Measurements from ENCODE around the gene TRIM49B. TPM values are rescaled to one million over a fixed set of nuclear protein-coding genes. Genes with fewer than 3 reads are reported as not detected.
"Not testable (repeated sequence)": the region's sequence is repeated elsewhere in the genome, so short reads cannot be mapped to it uniquely, and the experiment has no call there.

Gene TRIM49B, protein sequence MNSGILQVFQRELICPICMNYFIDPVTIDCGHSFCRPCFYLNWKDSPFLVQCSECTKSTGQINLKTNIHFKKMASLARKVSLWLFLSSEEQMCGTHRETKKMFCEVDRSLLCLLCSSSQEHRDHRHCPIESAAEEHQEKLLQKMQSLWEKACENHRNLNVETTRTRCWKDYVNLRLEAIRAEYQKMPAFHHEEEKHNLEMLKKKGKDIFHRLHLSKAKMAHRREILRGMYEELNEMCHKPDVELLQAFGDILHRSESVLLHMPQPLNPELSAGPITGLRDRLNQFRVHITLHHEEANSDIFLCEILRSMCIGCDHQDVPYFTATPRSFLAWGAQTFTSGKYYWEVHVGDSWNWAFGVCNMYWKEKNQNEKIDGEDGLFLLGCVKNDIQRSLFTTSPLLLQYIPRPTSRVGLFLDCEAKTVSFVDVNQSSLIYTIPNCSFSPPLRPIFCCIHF
- 0.04 TPM in 1 of 2 replicates, not detected in the other for polyA plus RNA-seq (2011; rRNA removed)
- polyA plus RNA-seq (2012; cell fraction: cytosol; rRNA removed), result not detected in 2 replicates
- polyA plus RNA-seq (2012; cell fraction: nucleus; rRNA removed), result not detected in 2 replicates
- not detected in 3 replicates for polyA plus RNA-seq (2017; fragmentation: RNase III; extraction: RNeasy Plus Mini Kit Qiagen cat#74134 plus additional on column Dnase treatment)
- polyA minus RNA-seq (2011; rRNA and poly(A)+ RNA removed), result not detected in 2 replicates

DNA sequence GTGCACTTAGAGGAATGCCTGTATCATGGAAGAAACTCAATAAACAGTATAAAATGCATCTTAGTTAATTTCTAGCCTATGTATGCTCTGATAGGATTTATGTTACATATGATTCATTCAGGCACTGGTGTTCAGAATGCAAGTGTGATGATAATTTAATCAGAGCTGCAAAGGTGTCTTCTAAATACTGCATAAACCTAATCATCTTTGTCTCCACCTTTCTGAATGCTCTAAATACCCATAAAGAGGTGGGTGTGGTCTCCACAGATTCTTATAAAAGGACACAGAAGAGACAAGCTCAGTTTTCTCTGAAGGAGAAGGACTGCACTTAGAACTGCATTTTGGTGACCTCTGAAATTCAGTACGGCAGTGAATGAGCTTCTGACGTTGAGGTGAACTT, at the start of gene TRIM49B:
TRIM49B (plus strand) TSS at position 301 of the 400 bp plus-strand sequence. CDS start 2,777 bp downstream, outside the sequence.
- FAIRE-seq; H3K9me3 ChIP-seq; ATAC-seq; H3K4me1 ChIP-seq; CTCF ChIA-PET; H3K4me2 ChIP-seq; H3K4me3 ChIP-seq; H3K27ac ChIP-seq; POLR2A ChIA-PET; DNase-seq (ENCODE audit: low read depth in 1 of 2, low spot score in 1 of 2): not testable (repeated sequence)
- WGBS (ENCODE audit: missing lambda C conversion rate), result 0% methylated on average over 2 of the region's 2 CpGs

DNA sequence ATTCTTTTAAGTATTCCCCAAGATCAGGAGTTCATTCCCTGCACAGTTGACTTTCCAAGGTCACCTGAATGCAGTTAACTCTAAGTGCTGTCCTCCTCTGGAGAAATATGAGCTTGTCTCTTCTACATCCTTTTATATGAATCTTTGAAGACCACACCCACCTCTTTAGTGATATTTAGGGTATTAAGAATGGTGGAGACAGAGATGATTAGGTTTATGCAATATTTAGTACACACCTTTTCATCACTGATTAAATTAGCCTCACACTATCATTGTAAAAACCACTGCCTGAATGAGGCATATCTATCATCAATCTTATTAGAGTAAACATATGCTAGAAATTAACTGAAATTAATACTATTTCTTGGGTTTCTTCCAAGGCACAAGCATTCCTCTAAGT, 44.8 kb upstream of the TRIM49B start, which contains the start of gene TRIM51G:
TRIM51G (minus strand) TSS at position 101 of the 400 bp plus-strand sequence. CDS start 2,190 bp downstream, outside the sequence.
- DNase-seq (ENCODE audit: low read depth in 1 of 2, low spot score in 1 of 2); CTCF ChIA-PET; ATAC-seq; H3K4me1 ChIP-seq; H3K27ac ChIP-seq; POLR2A ChIA-PET; H3K9me3 ChIP-seq; H3K4me3 ChIP-seq; FAIRE-seq; H3K4me2 ChIP-seq: not testable (repeated sequence)

DNA sequence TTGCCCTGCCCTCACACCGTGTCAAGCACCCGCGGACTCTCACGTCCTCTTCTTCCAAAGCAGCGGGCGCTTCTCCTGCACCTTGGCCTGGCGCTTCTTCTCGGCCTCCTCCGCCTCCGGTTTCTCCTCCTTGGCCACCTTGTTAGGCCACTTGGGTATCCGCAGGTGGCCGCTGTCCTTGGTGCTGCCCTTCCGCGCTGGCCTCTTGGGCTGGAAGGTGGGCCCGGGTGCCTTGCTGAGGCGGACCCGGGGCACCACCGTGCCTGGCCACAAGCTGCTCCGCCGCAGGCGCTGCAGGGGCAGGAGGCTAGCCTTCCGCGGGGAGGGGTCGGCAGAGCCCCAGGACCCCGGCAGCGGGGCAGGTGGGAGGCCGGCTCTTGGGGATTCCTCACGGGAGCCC, 19.6 kb downstream of the TRIM49B start:
- TF ChIP-seq, protein P1, sequence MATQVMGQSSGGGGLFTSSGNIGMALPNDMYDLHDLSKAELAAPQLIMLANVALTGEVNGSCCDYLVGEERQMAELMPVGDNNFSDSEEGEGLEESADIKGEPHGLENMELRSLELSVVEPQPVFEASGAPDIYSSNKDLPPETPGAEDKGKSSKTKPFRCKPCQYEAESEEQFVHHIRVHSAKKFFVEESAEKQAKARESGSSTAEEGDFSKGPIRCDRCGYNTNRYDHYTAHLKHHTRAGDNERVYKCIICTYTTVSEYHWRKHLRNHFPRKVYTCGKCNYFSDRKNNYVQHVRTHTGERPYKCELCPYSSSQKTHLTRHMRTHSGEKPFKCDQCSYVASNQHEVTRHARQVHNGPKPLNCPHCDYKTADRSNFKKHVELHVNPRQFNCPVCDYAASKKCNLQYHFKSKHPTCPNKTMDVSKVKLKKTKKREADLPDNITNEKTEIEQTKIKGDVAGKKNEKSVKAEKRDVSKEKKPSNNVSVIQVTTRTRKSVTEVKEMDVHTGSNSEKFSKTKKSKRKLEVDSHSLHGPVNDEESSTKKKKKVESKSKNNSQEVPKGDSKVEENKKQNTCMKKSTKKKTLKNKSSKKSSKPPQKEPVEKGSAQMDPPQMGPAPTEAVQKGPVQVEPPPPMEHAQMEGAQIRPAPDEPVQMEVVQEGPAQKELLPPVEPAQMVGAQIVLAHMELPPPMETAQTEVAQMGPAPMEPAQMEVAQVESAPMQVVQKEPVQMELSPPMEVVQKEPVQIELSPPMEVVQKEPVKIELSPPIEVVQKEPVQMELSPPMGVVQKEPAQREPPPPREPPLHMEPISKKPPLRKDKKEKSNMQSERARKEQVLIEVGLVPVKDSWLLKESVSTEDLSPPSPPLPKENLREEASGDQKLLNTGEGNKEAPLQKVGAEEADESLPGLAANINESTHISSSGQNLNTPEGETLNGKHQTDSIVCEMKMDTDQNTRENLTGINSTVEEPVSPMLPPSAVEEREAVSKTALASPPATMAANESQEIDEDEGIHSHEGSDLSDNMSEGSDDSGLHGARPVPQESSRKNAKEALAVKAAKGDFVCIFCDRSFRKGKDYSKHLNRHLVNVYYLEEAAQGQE (IDR thresholded peaks at IDR 0.05), result peak; percentile 33; the same call in 1 of the 2 replicates
- FAIRE-seq; H3K9me3 ChIP-seq; H3K4me2 ChIP-seq; H3K4me1 ChIP-seq; H3K27ac ChIP-seq; ATAC-seq; CTCF ChIA-PET; POLR2A ChIA-PET; DNase-seq (ENCODE audit: low read depth in 1 of 2, low spot score in 1 of 2); H3K4me3 ChIP-seq: not testable (repeated sequence)
- WGBS (ENCODE audit: missing lambda C conversion rate), result 56% methylated on average over 6 of the region's 28 CpGs

DNA sequence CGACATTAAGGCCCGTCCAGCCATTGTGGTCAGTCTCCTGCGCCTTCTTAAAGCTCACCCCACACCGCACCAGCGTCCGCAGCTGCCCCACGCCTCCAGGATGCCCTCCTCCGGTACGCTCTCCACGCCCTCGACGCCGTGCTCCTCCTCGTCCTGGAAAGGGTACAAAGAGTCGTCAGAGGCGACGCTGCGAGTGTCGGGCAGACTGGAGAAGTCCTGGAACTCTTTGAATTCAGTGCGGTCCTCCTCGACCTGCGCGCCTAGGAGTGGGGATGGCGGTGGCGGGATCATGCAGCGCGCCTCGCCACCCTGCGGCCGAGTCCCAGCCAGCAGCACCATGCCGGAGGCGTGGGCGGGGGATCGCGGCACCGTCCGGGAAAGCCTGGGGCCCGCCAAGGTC, 21.2 kb downstream of the TRIM49B start:
- H3K9me3 ChIP-seq; DNase-seq (ENCODE audit: low read depth in 1 of 2, low spot score in 1 of 2); CTCF ChIA-PET; H3K4me3 ChIP-seq; H3K4me1 ChIP-seq; ATAC-seq; FAIRE-seq; H3K4me2 ChIP-seq; POLR2A ChIA-PET; H3K27ac ChIP-seq: not testable (repeated sequence)
- 64% methylated on average over 26 of the region's 38 CpGs for WGBS (ENCODE audit: missing lambda C conversion rate)

DNA sequence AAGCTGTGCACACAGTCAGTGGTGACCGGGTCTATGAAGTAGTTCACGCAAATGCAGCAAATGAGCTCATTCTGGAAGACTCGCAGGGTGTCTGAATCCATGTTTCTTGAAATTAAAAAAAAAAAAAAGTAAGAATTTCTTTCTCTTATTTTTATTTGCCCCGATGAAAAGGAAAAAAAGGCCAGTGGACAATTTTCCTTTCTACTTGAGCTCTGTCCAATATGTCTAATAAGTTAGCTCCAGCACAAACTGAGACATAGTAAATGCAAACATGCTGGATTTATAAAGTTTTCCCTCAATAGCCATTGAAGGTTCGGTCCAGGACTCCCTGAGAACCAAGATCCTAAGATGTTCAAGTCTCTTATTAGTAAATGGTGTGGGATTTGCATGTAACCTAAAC, 30.4 kb downstream of the TRIM49B start, which contains the start of gene TRIM64C:
TRIM64C (minus strand) TSS at position 101 of the 400 bp plus-strand sequence; CDS start at position 101, 0 bp downstream.
- POLR2A ChIA-PET; H3K4me1 ChIP-seq; DNase-seq (ENCODE audit: low read depth in 1 of 2, low spot score in 1 of 2); H3K4me3 ChIP-seq; CTCF ChIA-PET; ATAC-seq; FAIRE-seq; H3K27ac ChIP-seq; H3K4me2 ChIP-seq; H3K9me3 ChIP-seq: not testable (repeated sequence)
- WGBS (ENCODE audit: missing lambda C conversion rate), result 31% methylated on average over 5 of the region's 5 CpGs

DNA sequence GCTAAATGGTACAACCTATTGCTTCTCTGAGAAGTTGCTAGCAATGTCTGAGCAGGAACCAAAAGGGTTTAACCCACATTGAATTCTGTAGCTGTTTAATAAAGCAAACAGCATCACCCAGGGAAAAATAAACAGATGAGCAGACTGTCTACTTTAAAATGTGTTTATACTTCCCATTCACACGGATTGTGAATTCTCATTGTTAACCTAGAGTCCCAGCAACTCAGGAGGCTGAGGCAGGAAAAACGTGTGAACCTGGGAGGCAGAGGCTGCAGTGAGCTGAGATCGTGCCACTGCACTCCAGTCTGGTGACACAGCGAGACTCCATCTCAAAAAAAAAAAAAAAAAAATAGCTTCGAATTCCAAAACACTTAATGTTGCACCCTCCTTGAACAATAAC, 41.3 kb downstream of the TRIM49B start:
- CTCF ChIA-PET, result interaction anchor here (0.6 kb wide), 1 partner anchor 56 kb away, joined by 3 read pairs; no protein-coding TSS in a partner anchor
- H3K9me3 ChIP-seq; ATAC-seq; FAIRE-seq; H3K4me1 ChIP-seq; DNase-seq (ENCODE audit: low read depth in 1 of 2, low spot score in 1 of 2); H3K4me2 ChIP-seq; POLR2A ChIA-PET; H3K4me3 ChIP-seq; H3K27ac ChIP-seq: not testable (repeated sequence)
- WGBS (ENCODE audit: missing lambda C conversion rate), result 4% methylated on average over 5 of the region's 5 CpGs

Small RNA genes within 50 kb of the gene (small RNA-seq; reads per million reads assigned to genes)
- 0 reads per million in 6 experiments for gene AC084851.1

Other genes with a start within 250 kb of the TRIM49B start
- not detected in 2 replicates for gene TRIM51G, start 44.9 kb upstream of the TRIM49B start, polyA plus RNA-seq (2011; rRNA removed)
- not detected in 3 replicates for gene TRIM51G, start 44.9 kb upstream of the TRIM49B start, polyA plus RNA-seq (2017; fragmentation: RNase III; extraction: RNeasy Plus Mini Kit Qiagen cat#74134 plus additional on column Dnase treatment)
- not detected in 2 replicates for gene TRIM64C, start 30.3 kb downstream of the TRIM49B start, polyA plus RNA-seq (2011; rRNA removed)
- not detected in 3 replicates for gene TRIM64C, start 30.3 kb downstream of the TRIM49B start, polyA plus RNA-seq (2017; fragmentation: RNase III; extraction: RNeasy Plus Mini Kit Qiagen cat#74134 plus additional on column Dnase treatment)
- gene FOLH1, start 179.8 kb downstream of the TRIM49B start, polyA plus RNA-seq (2011; rRNA removed), result 0.14 and 0.21 TPM in 2 replicates
- not detected in 3 replicates for gene FOLH1, start 179.8 kb downstream of the TRIM49B start, polyA plus RNA-seq (2017; fragmentation: RNase III; extraction: RNeasy Plus Mini Kit Qiagen cat#74134 plus additional on column Dnase treatment)

Data from A549 (cell line).